ENCODE data around the gene ATP2B3. TPM values are rescaled to one million over a fixed set of nuclear protein-coding genes. Genes with fewer than 3 reads are reported as not detected.

ATP2B3 gene
- total and polyA plus RNA-seq, 2 of the 4 experiments (the other 2 are of a cell fraction): under 0.01 to 0.03 TPM

DNA sequence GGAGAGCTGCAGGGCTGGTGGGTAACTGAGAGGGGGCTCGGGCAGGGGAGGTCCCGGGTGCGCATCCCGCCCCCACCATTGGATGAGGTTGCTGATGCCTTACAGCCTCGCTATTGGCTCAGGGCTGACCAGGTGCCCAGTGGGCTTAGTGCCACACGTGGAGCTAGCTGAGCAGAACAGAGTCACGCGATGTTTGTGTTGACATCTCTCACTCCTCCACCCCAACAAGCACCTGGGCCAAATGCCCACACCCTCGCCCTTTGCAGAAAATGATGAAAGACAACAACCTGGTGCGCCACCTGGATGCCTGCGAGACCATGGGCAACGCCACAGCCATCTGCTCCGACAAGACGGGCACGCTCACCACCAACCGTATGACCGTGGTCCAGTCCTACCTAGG is 31.8 kb downstream of the ATP2B3 start:
- no peaks in the 10 kb centered on the region for H4K20me1 ChIP-seq (ENCODE audit: insufficient read depth, low read length)
- H3K4me1 ChIP-seq (ENCODE audit: control insufficient read depth, insufficient read depth, low read length): no peaks in the 10 kb centered on the region
- BruUV-seq (replicated peaks): no TSS peak
- DNase-seq: no peak
- no peak overlapping the region for H2BK120ac ChIP-seq (ENCODE audit: low read depth, low read length)
- no peaks in the 10 kb centered on the region for H3K9me1 ChIP-seq (ENCODE audit: insufficient read depth, low read length)
- no peak overlapping the region for H2AK9ac ChIP-seq (replicated peaks; ENCODE audit: low read depth, low read length, poor library complexity)
- in situ Hi-C loops (cut with MboI; ENCODE audit: low sequenced_read_pairs) (no loop called here), intact Hi-C loops (cut with micrococcal nuclease) (no loop called here), dilution Hi-C loops (cut with HindIII; ENCODE audit: low sequenced_read_pairs, unreplicated experiment) (no loop called here)
- H4K91ac ChIP-seq (ENCODE audit: insufficient read depth, low read depth, low read length): no peak overlapping the region
- ChIA-PET CTCF (interaction anchor here (0.7 kb wide), 1 partner anchor 102 kb away, joined by 5 read pairs; no protein-coding TSS in a partner anchor), POLR2A (ENCODE audit: unreplicated experiment) (no interaction called here)
- H3K4ac ChIP-seq (ENCODE audit: low read depth, low read length): no peak overlapping the region
- no peaks in the 10 kb centered on the region; the same call in 1 of the 2 replicates for H3K9me3 ChIP-seq (ENCODE audit: control insufficient read depth, insufficient read depth, low read length)
- no peak overlapping the region for H3K4me3 ChIP-seq (ENCODE audit: insufficient read depth, low read depth, low read length)
- no peak overlapping the region for H2AK5ac ChIP-seq (ENCODE audit: low read depth, low read length)
- H3K56ac ChIP-seq (ENCODE audit: extremely low read depth, insufficient read depth, low read length): no peak overlapping the region
- H4K5ac ChIP-seq (ENCODE audit: low read depth, low read length): no peak overlapping the region
- H3K36me3 ChIP-seq (ENCODE audit: control insufficient read depth, insufficient read depth, low read length): no peaks in the 10 kb centered on the region
- no peak overlapping the region for H3K23ac ChIP-seq (ENCODE audit: low read depth, low read length)
- no peak overlapping the region for H3K27ac ChIP-seq (ENCODE audit: insufficient read depth, low read length)
- H3K79me1 ChIP-seq (ENCODE audit: low read depth in 1 of 2, low read length in 2 of 2): no peaks in the 10 kb centered on the region
- H4K8ac ChIP-seq (ENCODE audit: low read depth in 2 of 2, low read length in 2 of 2): no peak overlapping the region
- no peak overlapping the region for H3K4me2 ChIP-seq (ENCODE audit: low read depth, low read length)
- WGBS, 2 experiments (ENCODE audit: extremely low coverage in 2 of 2, insufficient read length in 1 of 2): no CpG with 5 or more reads among the region's 17 CpGs
- no peak overlapping the region for H3K18ac ChIP-seq (ENCODE audit: low read depth, low read length)
- no peak overlapping the region for H2BK15ac ChIP-seq (ENCODE audit: low read depth, low read length)
- no peak overlapping the region for H3K14ac ChIP-seq (replicated peaks; ENCODE audit: low read depth, low read length)
- TF ChIP-seq, protein P1, sequence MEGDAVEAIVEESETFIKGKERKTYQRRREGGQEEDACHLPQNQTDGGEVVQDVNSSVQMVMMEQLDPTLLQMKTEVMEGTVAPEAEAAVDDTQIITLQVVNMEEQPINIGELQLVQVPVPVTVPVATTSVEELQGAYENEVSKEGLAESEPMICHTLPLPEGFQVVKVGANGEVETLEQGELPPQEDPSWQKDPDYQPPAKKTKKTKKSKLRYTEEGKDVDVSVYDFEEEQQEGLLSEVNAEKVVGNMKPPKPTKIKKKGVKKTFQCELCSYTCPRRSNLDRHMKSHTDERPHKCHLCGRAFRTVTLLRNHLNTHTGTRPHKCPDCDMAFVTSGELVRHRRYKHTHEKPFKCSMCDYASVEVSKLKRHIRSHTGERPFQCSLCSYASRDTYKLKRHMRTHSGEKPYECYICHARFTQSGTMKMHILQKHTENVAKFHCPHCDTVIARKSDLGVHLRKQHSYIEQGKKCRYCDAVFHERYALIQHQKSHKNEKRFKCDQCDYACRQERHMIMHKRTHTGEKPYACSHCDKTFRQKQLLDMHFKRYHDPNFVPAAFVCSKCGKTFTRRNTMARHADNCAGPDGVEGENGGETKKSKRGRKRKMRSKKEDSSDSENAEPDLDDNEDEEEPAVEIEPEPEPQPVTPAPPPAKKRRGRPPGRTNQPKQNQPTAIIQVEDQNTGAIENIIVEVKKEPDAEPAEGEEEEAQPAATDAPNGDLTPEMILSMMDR (conservative IDR thresholded peaks at IDR 0.05; ENCODE audit: low read depth, low read length): no peak
- no peak for TF ChIP-seq RFX5 (IDR thresholded peaks at IDR 0.05; ENCODE audit: low read depth, low read length)
- TF ChIP-seq, protein P2, sequence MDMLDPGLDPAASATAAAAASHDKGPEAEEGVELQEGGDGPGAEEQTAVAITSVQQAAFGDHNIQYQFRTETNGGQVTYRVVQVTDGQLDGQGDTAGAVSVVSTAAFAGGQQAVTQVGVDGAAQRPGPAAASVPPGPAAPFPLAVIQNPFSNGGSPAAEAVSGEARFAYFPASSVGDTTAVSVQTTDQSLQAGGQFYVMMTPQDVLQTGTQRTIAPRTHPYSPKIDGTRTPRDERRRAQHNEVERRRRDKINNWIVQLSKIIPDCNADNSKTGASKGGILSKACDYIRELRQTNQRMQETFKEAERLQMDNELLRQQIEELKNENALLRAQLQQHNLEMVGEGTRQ (IDR thresholded peaks at IDR 0.05; ENCODE audit: low read depth, low read length): no peak
- TF ChIP-seq, protein P3, sequence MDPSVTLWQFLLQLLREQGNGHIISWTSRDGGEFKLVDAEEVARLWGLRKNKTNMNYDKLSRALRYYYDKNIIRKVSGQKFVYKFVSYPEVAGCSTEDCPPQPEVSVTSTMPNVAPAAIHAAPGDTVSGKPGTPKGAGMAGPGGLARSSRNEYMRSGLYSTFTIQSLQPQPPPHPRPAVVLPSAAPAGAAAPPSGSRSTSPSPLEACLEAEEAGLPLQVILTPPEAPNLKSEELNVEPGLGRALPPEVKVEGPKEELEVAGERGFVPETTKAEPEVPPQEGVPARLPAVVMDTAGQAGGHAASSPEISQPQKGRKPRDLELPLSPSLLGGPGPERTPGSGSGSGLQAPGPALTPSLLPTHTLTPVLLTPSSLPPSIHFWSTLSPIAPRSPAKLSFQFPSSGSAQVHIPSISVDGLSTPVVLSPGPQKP (IDR thresholded peaks at IDR 0.05; ENCODE audit: borderline replicate concordance, low read depth, low read length): no peak
- TF ChIP-seq NFE2L2 (IDR thresholded peaks at IDR 0.05; ENCODE audit: low read depth, low read length): no peak
- TF ChIP-seq POLR2A (IDR thresholded peaks at IDR 0.05; ENCODE audit: low read depth, low read length): no peak
- no peak for TF ChIP-seq BHLHE40 (IDR thresholded peaks at IDR 0.05; ENCODE audit: low read depth, low read length)
- no peak for TF ChIP-seq MAZ (IDR thresholded peaks at IDR 0.05; ENCODE audit: borderline replicate concordance, low read depth, low read length)
- no peak overlapping the region for H3K9ac ChIP-seq (ENCODE audit: low read depth, low read length)
- H2BK20ac ChIP-seq (ENCODE audit: low read depth, low read length): no peak overlapping the region
- ATAC-seq (ENCODE audit: low read depth): no peak
- peaks cover 5% of the 10 kb centered on the region; the same call in 1 of the 2 replicates for H3K27me3 ChIP-seq (ENCODE audit: control insufficient read depth, insufficient read depth, low read length)
- no peak overlapping the region for H2BK5ac ChIP-seq (ENCODE audit: low read depth, low read length, poor library complexity, severe bottlenecking)
- no peak overlapping the region for H2AFZ ChIP-seq (replicated peaks; ENCODE audit: low read length, poor library complexity)
